Measurements from ENCODE around the gene ZBTB16. TPM values are rescaled to one million over a fixed set of nuclear protein-coding genes. Genes with fewer than 3 reads are reported as not detected.

Gene ZBTB16
- total and polyA plus RNA-seq, 10 donors = 1.5 to 85.6 (median 42.1) TPM

- Histone ChIP-seq H3K9me3 (no peaks in the 10 kb centered on the region), H3K27ac (peak overlapping the region in 3 of 8 donors; percentile 28 to 60 (median 56)), H3K4me1 (peaks cover 12 to 96% (median 59%) of the 10 kb centered on the region in 6 donors), H3K36me3 (peaks cover 0 to 49% (median 0%) of the 10 kb centered on the region in 6 donors), H3K4me3 (no peak overlapping the region), H3K27me3 (replicated peaks in 1 of 7) (no peaks in the 10 kb centered on the region)
- 81 to 89% (median 86%) methylated on average over 10 of the region's 10 CpGs for WGBS, 5 donors
- TF ChIP-seq POLR2AphosphoS5 (IDR thresholded peaks at IDR 0.05) (no peak), CTCF (IDR thresholded peaks at IDR 0.05 in 8 of 11, conservative IDR thresholded peaks at IDR 0.05 in 3 of 11) (no peak), POLR2A (IDR thresholded peaks at IDR 0.05) (no peak)
- intact Hi-C loops (cut with DNase I; ENCODE audit: low total_unique reads) = no loop called here
- no peak for DNase-seq
These were observed 31.5 kb downstream of the ZBTB16 start for GRCh38 chr11:114090976-114091375.

GRCh38 chr11:114091516-114092397, 32.2 kb downstream of the ZBTB16 start:
- H3K9me3 ChIP-seq = no peaks in the 10 kb centered on the region
- H3K4me1 ChIP-seq = peaks cover 10 to 96% (median 55%) of the 10 kb centered on the region in 6 donors
- H3K27me3 ChIP-seq (replicated peaks in 1 of 7) = no peaks in the 10 kb centered on the region
- peaks cover 0 to 49% (median 0%) of the 10 kb centered on the region in 6 donors for H3K36me3 ChIP-seq
- DNase-seq = no peak
- peak overlapping the region in 4 of 8 donors; percentile 2 to 60 (median 42) for H3K27ac ChIP-seq
- intact Hi-C loops (cut with DNase I; ENCODE audit: low total_unique reads) = no loop called here
- TF ChIP-seq CTCF (IDR thresholded peaks at IDR 0.05 in 8 of 11, conservative IDR thresholded peaks at IDR 0.05 in 3 of 11) (no peak), POLR2A (IDR thresholded peaks at IDR 0.05) (no peak), POLR2AphosphoS5 (IDR thresholded peaks at IDR 0.05) (peak in 2 of 3 donors; percentile 16 to 51)
- no peak overlapping the region for H3K4me3 ChIP-seq
- WGBS, 5 donors = 62 to 75% (median 72%) methylated on average over 17 of the region's 17 CpGs

- WGBS, 5 donors = 79 to 96% (median 93%) methylated on average over 3 of the region's 3 CpGs
These were observed 33.0 kb downstream of the ZBTB16 start for GRCh38 chr11:114092478-114092877.

More at GRCh38 chr11:114092478-114092877, 33.0 kb downstream of the ZBTB16 start:
- intact Hi-C loops (cut with DNase I; ENCODE audit: low total_unique reads) = no loop called here
- Histone ChIP-seq H3K4me1 (peaks cover 10 to 95% (median 52%) of the 10 kb centered on the region in 6 donors), H3K27ac (peak overlapping the region in 4 of 8 donors; percentile 2 to 60 (median 42)), H3K9me3 (no peaks in the 10 kb centered on the region), H3K27me3 (replicated peaks in 1 of 7) (no peaks in the 10 kb centered on the region), H3K36me3 (peaks cover 0 to 46% (median 0%) of the 10 kb centered on the region in 6 donors), H3K4me3 (no peak overlapping the region)
- no peak for DNase-seq
- TF ChIP-seq CTCF (IDR thresholded peaks at IDR 0.05 in 8 of 11, conservative IDR thresholded peaks at IDR 0.05 in 3 of 11) = no peak

Measured in spleen (tissue), 11 donors.